ENCODE results near the gene NUDT5.
A peak's percentile ranks its signal among the peaks of the same experiment; 100 is the strongest.

NUDT5 gene

GRCh38 chr10:12165036-12165435 is 30.7 kb downstream of the NUDT5 start:
- no peak for DNase-seq (ENCODE audit: low read depth in 3 of 3)

- DNase-seq (ENCODE audit: low read depth in 3 of 3): no peak
Measured at GRCh38 chr10:12164085-12164484, 31.6 kb downstream of the NUDT5 start.

GRCh38 chr10:12162927-12163326 is 32.8 kb downstream of the NUDT5 start:
- no peak for DNase-seq (ENCODE audit: low read depth in 3 of 3)

- DNase-seq (ENCODE audit: low read depth in 3 of 3): no peak
Measured at GRCh38 chr10:12160664-12161063, 35.0 kb downstream of the NUDT5 start.

- no peak for DNase-seq (ENCODE audit: low read depth in 3 of 3)
Measured at GRCh38 chr10:12158111-12158510, 37.6 kb downstream of the NUDT5 start.

GRCh38 chr10:12156367-12157123 is 39.1 kb downstream of the NUDT5 start:
- no peak for DNase-seq (ENCODE audit: low read depth in 3 of 3)

GRCh38 chr10:12154516-12154915 is 41.2 kb downstream of the NUDT5 start:
- DNase-seq (ENCODE audit: low read depth in 3 of 3): no peak

GRCh38 chr10:12150163-12150562 is 45.5 kb downstream of the NUDT5 start:
- DNase-seq (ENCODE audit: low read depth in 3 of 3): no peak

GRCh38 chr10:12144538-12144937 is 51.2 kb downstream of the NUDT5 start:
- DNase-seq (ENCODE audit: low read depth in 3 of 3): no peak

- no peak for DNase-seq (ENCODE audit: low read depth in 3 of 3)
Measured at GRCh38 chr10:12140038-12140437, 55.7 kb downstream of the NUDT5 start.

- no peak for DNase-seq (ENCODE audit: low read depth in 3 of 3)
Measured at GRCh38 chr10:12135631-12136030, 60.1 kb downstream of the NUDT5 start.

- DNase-seq (ENCODE audit: low read depth in 3 of 3): no peak
Measured at GRCh38 chr10:12130237-12130872, 65.3 kb downstream of the NUDT5 start.

GRCh38 chr10:12129222-12130111 is 66.2 kb downstream of the NUDT5 start, which contains the start of gene SEC61A2:
SEC61A2 (plus strand) TSS chr10:12129677; CDS start chr10:12129788, 111 bp downstream.
- peak; percentile 95 to 99 (median 95) for DNase-seq (ENCODE audit: low read depth in 3 of 3)

GRCh38 chr10:12121673-12122072 is 74.0 kb downstream of the NUDT5 start:
- no peak for DNase-seq (ENCODE audit: low read depth in 3 of 3)
